Activated naive CD4-positive, alpha-beta T cell treated with anti-CD3 and anti-CD28 coated beads for 36 hours (primary cell): ENCODE measurements around the gene CENPL. TPM values are rescaled to one million over a fixed set of nuclear protein-coding genes. Genes with fewer than 3 reads are reported as not detected.
"Not testable (repeated sequence)": the region's sequence is repeated elsewhere in the genome, so short reads cannot be mapped to it uniquely, and the experiment has no call there.

Experiments
- CTCF ChIA-PET: fragments of 350-600 bp; sonication (Branson Sonifier 250); formaldehyde crosslinking; loops from one replicate; lab custom pipeline; 2021; ENCODE audit warnings: antibody characterized with exemption; lab: Charles Lee
- DNase-seq: peaks from one replicate; pipeline ENCODE4 v3.0.0-alpha.2; 2020
- H3K27ac Mint-ChIP-seq: one replicate; pipeline ENCODE4 v1.8.0; 2021; ENCODE audit warnings: mild to moderate bottlenecking, mixed read lengths
- H3K27me3 Mint-ChIP-seq: one replicate; pipeline ENCODE4 v1.8.0; 2021; ENCODE audit warnings: low read depth, mixed read lengths
- H3K36me3 Mint-ChIP-seq: one replicate; pipeline ENCODE4 v1.8.0; 2021; ENCODE audit warnings: low read depth, mixed read lengths
- H3K4me1 Mint-ChIP-seq: one replicate; pipeline ENCODE4 v1.8.0; 2021; ENCODE audit warnings: low read depth, mixed read lengths
- H3K4me3 Mint-ChIP-seq: one replicate; pipeline ENCODE4 v1.8.0; 2021; ENCODE audit warnings: mild to moderate bottlenecking, moderate library complexity, mixed read lengths
- H3K9me3 Mint-ChIP-seq: one replicate; pipeline ENCODE4 v1.8.0; 2021; ENCODE audit warnings: mixed read lengths
- intact Hi-C: fragments of 100-400 bp; cut with micrococcal nuclease; formaldehyde crosslinking; loops from one replicate; pipeline ENCODE4 v1.15.1; 2023
- total RNA-seq, 2 experiments: library from RNA; stranded (reverse); gene quantifications; one replicate each; pipeline ENCODE4 v1.2.3, GENCODE V29; 2021

CENPL gene
- total RNA-seq, 2 experiments from 2014 or later, result 31.1 to 31.9 TPM

DNA sequence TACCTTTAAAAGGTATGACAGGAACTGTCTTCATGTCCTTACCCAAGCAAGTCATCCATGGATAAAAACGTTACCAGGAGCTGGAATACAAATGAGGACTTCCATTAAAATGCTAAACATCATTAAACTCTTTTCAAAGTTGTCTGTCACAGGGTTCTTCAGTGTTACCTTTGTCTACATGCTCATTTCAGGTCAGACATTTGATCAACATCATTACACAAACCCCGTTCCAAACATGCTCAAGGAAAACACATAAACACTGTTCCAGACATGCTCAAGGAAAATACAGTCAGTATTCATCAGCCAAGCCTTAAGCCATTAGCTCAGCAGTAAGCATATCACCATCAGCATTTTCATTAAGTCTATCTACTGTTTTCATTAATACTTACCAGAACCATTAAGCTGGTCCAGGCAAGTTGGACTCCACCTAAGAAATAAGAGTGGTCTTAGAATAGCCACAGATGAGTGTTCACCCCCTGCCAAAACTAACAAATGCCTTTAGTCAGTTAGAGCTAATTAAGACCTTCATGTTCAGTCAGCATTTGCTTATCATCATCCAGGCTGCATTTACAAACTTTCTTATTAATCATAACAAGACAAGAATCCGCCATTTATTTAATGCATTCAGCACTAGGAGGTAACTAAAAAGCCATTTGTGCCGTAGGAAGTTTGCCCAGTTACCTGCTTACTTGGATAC is 40.9 kb upstream of the CENPL start:
- Mint-ChIP-seq H3K9me3 (no peaks in the 10 kb centered on the region), H3K36me3 (peaks cover 48% of the 10 kb centered on the region), H3K4me3 (peak overlapping the region; percentile 94), H3K27me3 (no peaks in the 10 kb centered on the region), H3K27ac (peak overlapping the region; percentile 98), H3K4me1 (peaks cover 38% of the 10 kb centered on the region)
- intact Hi-C loops, result loop anchor here (5.0 kb wide), 2 partner anchors 207 to 993 kb away; no protein-coding TSS in a partner anchor
- CTCF ChIA-PET, result no interaction called here
- DNase-seq, result no peak

DNA sequence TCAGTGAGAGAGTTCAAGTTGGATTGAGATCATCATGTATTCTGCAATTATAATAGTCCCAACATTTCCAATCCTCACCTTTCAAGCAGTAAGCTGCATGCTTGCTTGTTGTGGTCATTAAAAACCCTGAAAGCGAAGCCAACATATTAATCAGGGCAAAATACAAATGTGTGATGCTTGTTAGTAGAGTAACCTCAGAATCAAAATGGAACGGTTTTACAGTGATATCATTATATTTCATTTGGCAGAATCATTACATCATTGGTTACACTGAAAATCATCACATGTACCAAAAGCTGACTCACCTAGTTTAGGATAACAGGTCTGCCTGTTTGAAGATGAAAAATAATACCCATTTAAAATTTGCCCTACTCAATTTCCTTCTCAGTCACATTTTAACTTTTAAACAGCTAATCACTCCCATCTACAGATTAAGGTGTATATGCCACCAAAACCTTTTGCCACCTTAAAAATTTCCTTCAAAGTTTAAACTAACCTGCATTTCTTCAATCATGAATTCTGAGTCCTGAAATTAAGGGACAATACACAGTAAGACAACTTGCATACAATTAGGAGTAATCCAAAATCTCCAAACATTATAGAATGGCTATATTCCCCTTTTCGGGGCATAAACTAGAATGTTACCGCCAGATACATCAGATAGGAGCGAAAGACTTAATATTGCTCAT is 39.6 kb upstream of the CENPL start:
- H3K36me3 Mint-ChIP-seq, result peaks cover 52% of the 10 kb centered on the region
- DNase-seq, result no peak
- CTCF ChIA-PET, result interaction anchor here (1.1 to 1.2 kb wide), 2 partner anchors 40 to 435 kb away, joined by 3 to 4 read pairs; no protein-coding TSS in a partner anchor

DNA sequence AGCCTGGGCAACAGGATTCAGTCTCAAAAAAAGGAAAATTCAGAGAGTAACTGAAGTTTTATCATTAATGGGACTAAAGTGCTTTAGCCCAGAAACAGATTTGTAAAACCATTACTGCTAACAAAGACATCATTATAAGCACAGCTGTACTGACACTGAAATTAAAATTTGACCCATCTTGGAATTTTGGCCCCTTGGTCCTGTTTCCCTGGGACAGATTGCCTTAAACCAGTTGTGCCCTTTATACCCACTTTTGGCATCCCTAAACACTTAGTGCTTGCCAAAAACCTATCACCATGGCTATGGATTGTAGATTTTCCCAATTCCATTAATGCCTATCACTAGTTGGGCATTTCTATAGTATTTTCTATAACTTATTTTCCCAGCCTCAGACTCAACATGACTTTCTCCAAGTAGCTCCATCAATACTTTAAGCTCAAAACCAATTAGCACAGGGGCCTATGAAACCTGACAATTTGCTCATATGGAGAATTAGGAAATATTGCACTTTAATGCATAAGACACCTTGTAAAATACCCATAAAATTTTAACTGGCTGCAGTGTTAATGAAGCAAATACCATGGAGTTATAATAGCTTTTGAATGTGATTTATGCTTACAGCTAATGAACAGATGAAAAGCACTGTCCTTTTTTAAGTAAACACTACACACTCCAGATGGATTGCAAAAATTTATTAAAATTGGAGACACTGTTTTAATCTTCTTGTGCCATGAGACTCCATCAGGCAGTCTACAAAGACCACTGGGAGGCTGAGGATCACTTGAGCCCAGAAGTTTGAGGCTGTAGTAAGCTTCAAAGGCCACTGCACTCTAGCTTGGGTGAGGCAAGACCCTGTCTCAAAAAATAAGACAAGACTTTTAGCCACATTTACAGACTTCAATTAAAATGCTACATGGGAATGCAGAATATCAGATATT is 38.8 kb upstream of the CENPL start:
- intact Hi-C loops, result no loop called here

More for the DNA sequence above, 39.6 kb upstream of the CENPL start:
- no peaks in the 10 kb centered on the region for H3K27me3 Mint-ChIP-seq
- H3K27ac Mint-ChIP-seq, result peak overlapping the region; percentile 98
- H3K4me1 Mint-ChIP-seq, result peaks cover 28% of the 10 kb centered on the region
- H3K4me3 Mint-ChIP-seq, result peak overlapping the region; percentile 94
- intact Hi-C loops, result no loop called here
- no peaks in the 10 kb centered on the region for H3K9me3 Mint-ChIP-seq

DNA sequence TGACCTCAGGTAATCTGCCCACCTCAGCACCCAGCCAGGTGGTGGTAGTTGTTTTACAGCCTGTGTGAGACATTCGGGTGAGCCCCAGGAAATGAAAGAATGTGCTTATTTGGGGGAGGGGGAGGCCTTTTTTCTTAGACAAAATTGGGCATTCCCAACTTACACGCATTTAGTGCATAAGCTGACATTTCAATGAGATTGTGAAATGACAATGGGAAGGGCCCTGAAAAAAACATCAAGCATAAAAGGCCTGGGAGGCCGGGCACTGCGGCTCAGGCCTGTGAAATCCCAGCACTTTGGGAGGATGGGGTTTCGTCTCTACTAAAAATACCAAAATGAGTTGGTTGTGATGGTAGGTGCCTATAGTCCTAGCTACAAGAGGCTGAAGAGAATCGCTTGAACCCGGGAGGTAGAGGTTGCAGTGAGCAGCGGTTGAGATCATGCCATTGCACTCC is 38.1 kb upstream of the CENPL start:
- Mint-ChIP-seq H3K27ac (peak overlapping the region; percentile 98), H3K9me3 (no peaks in the 10 kb centered on the region), H3K36me3 (peaks cover 51% of the 10 kb centered on the region), H3K4me1 (peaks cover 22% of the 10 kb centered on the region), H3K4me3 (no peak overlapping the region), H3K27me3 (no peaks in the 10 kb centered on the region)
- no peak for DNase-seq
- CTCF ChIA-PET, result no interaction called here
- intact Hi-C loops, result no loop called here

More for the DNA sequence above, 38.8 kb upstream of the CENPL start:
- H3K4me1 Mint-ChIP-seq, result peaks cover 22% of the 10 kb centered on the region
- DNase-seq, result no peak
- peaks cover 52% of the 10 kb centered on the region for H3K36me3 Mint-ChIP-seq
- no peaks in the 10 kb centered on the region for H3K9me3 Mint-ChIP-seq
- H3K4me3 Mint-ChIP-seq, result peak overlapping the region; percentile 94
- H3K27ac Mint-ChIP-seq, result peak overlapping the region; percentile 98
- no peaks in the 10 kb centered on the region for H3K27me3 Mint-ChIP-seq
- CTCF ChIA-PET, result interaction anchor here (1.1 to 1.2 kb wide), 2 partner anchors 40 to 434 kb away, joined by 3 to 4 read pairs; no protein-coding TSS in a partner anchor

DNA sequence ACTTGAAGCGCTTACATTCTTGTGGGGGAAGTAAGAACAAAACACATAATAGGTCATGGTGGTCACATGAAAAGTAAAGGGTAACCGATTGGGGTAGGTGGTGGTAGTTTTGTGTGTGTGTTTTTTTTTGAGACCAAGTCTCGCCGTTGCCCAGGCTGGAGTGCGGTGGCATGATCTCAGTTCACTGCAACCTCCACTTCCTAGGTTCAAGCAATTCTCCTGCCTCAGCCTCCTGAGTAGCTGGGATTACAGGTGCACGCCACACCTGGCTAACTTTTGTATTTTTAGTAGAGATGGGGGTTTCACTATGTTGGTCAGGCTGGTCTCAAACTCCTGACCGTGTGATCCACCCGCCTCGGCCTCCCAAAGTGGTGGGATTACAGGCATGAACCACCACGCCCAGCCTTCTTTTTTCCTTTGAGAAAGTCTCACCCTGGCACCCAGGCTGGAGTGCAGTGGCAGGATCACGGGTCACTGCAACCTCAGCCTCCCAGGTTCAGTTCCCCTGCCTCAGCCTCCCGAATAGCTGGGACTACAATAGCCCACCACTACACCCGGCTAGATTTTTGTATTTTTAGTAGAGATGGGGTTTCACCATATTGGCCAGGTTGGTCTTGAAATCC is 37.6 kb upstream of the CENPL start:
- not testable (repeated sequence) for H3K4me3 Mint-ChIP-seq

DNA sequence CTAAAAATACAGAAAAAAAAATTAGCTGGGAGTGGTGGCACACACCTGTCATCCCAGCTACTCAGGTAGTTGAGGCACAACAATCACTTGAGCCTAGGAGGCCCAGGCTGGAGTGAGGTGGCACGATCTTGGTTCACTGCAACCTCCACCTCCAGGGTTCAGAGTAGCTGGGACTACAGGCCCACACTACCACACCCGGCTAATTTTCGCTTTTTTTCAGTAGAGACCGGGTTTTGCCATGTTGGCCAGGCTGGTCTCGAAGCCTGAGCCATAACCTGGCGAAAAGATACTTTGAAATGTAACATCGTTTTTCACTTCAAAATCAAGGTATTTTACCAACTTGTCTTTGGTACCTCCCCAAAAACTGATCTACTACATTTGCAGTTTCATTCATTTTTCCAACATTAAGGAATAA is 37.1 kb upstream of the CENPL start:
- Mint-ChIP-seq H3K36me3 (peaks cover 44% of the 10 kb centered on the region), H3K27me3 (no peaks in the 10 kb centered on the region), H3K4me3 (no peak overlapping the region), H3K4me1 (peaks cover 22% of the 10 kb centered on the region), H3K9me3 (no peaks in the 10 kb centered on the region), H3K27ac (peak overlapping the region; percentile 98)
- intact Hi-C loops, result no loop called here
- DNase-seq, result no peak
- CTCF ChIA-PET, result no interaction called here

More for the DNA sequence above, 37.6 kb upstream of the CENPL start:
- CTCF ChIA-PET, H3K27me3 Mint-ChIP-seq, DNase-seq, H3K9me3 Mint-ChIP-seq, intact Hi-C loops: not testable (repeated sequence)
- H3K27ac Mint-ChIP-seq, result peak overlapping the region; percentile 98
- H3K36me3 Mint-ChIP-seq, result peaks cover 49% of the 10 kb centered on the region
- H3K4me1 Mint-ChIP-seq, result peaks cover 22% of the 10 kb centered on the region

DNA sequence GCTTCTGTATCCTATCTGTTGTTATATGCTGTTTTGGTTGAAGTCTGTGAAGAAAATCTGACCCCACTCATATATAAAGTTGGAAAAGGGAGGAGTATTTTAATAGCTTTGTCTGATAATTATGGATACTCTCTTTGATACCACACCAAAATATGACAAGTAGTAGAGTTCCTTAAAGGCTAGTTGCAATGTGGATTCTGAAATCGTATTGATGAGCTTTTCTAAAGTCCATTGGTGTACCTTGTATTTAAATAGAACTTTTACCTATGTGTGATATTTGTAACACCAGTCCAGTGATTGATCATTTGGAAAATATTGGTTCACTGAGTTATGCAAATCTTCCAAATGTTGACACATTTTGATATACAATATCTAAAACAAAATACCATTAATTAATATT is 35.4 kb upstream of the CENPL start:
- peaks cover 37% of the 10 kb centered on the region for H3K36me3 Mint-ChIP-seq
- no peak for DNase-seq
- H3K27ac Mint-ChIP-seq, result peak overlapping the region; percentile 46
- H3K9me3 Mint-ChIP-seq, result no peaks in the 10 kb centered on the region
- CTCF ChIA-PET, result interaction anchor here (0.7 kb wide), 1 partner anchor 218 kb away, joined by 3 read pairs; no protein-coding TSS in a partner anchor
- H3K27me3 Mint-ChIP-seq, result no peaks in the 10 kb centered on the region
- H3K4me3 Mint-ChIP-seq, result no peak overlapping the region
- intact Hi-C loops, result no loop called here
- H3K4me1 Mint-ChIP-seq, result peaks cover 14% of the 10 kb centered on the region

DNA sequence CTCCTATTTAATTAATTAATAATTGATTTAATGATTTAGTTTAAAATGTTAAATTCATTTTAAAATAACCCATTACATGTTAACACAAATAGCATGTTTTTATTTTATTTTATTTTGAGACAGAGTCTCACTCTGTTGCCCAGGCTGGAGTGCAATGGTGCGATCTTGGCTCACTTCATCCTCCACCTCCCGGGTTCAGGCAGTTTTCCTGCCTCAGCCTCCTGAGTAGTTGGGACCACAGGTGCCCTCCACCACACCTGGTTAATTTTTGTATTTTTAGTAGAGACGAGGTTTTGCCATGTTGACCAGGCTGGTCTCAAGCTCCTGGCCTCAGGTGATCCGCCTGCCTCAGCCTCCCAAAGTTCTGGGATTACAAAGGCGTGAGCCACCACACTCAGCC is 34.9 kb upstream of the CENPL start:
- H3K4me1 Mint-ChIP-seq, result peaks cover 12% of the 10 kb centered on the region
- DNase-seq, intact Hi-C loops, H3K27ac Mint-ChIP-seq, H3K27me3 Mint-ChIP-seq, H3K4me3 Mint-ChIP-seq, H3K9me3 Mint-ChIP-seq: not testable (repeated sequence)
- CTCF ChIA-PET, result interaction anchor here (0.7 kb wide), 1 partner anchor 219 kb away, joined by 3 read pairs; no protein-coding TSS in a partner anchor
- H3K36me3 Mint-ChIP-seq, result peaks cover 35% of the 10 kb centered on the region

DNA sequence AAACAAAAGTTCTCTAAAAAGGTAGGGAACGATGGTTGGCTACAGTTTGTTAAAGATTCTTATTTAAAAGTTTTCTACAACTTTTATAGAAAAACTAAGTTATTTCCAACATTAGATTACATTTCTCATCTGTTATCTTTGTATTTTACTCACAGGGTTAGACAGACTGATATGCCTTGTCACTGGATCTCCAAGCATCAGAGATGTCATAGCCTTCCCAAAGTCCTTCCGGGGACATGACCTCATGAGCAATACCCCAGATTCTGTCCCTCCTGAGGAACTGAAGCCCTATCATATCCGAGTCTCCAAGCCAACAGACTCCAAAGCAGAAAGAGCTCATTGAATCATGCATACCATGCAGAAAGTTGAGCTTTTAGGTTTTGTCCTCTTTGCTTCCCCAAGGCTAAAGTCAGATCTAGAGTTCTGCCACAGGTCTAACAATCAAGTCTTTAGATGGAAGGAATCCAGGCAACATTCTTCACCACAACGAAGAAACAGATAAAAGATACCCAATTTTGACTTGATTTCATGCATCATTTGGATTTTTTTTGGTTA is 32.8 kb upstream of the CENPL start:
- CTCF ChIA-PET, result interaction anchor here (0.6 kb wide), 1 partner anchor 189 kb away, joined by 4 read pairs; no protein-coding TSS in a partner anchor
- no peaks in the 10 kb centered on the region for H3K27me3 Mint-ChIP-seq
- no peak for DNase-seq
- no peaks in the 10 kb centered on the region for H3K4me1 Mint-ChIP-seq
- H3K36me3 Mint-ChIP-seq, result peaks cover 30% of the 10 kb centered on the region
- H3K9me3 Mint-ChIP-seq, result no peaks in the 10 kb centered on the region
- no peak overlapping the region for H3K4me3 Mint-ChIP-seq
- H3K27ac Mint-ChIP-seq, result no peak overlapping the region
- intact Hi-C loops, result no loop called here

DNA sequence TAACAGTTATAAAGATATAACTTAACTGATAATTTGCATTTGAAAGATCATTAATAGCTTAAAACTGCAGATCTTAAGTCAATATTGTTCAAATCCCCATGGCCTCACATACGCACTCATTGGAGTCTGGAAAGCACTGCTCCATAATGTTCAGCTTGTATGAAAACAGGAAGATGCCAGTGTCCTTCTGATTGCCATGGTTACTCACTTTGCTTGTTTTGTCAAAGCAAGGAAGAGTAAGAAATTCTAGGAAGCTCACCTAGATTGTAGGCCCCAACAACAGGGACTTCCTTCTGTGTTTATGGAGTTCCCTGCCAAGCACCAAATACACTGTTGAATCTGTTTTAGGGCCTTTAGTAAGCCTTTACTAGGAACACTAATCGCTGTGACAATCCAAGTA is 32.2 kb upstream of the CENPL start:
- no peaks in the 10 kb centered on the region for H3K4me1 Mint-ChIP-seq
- no peak for DNase-seq
- H3K4me3 Mint-ChIP-seq, result no peak overlapping the region
- H3K27ac Mint-ChIP-seq, result no peak overlapping the region
- intact Hi-C loops, result no loop called here
- no peaks in the 10 kb centered on the region for H3K9me3 Mint-ChIP-seq
- peaks cover 30% of the 10 kb centered on the region for H3K36me3 Mint-ChIP-seq
- no peaks in the 10 kb centered on the region for H3K27me3 Mint-ChIP-seq
- CTCF ChIA-PET, result interaction anchor here (0.6 kb wide), 1 partner anchor 190 kb away, joined by 4 read pairs; no protein-coding TSS in a partner anchor

DNA sequence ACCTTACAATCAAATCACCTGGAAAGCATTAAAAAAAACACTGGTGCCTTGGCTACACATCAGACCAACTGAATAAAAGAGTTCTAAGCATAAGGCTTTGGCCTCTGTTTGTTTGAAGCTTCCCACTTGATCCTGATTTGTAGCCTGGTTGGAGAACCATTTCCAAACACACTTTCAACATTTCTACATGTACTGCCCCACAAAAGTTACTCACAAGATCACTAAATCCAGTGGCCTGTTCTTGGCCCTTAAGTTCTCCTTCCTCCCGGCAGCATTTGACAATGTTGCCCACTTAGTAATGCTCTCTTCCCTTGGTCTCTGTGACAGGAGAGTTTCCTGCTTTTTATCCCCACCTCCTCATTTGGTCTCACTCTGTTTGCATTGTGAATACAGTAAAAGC is 31.3 kb upstream of the CENPL start:
- peaks cover 33% of the 10 kb centered on the region for H3K36me3 Mint-ChIP-seq
- intact Hi-C loops, result no loop called here
- CTCF ChIA-PET, result interaction anchor here (0.6 kb wide), 1 partner anchor 355 kb away, joined by 3 read pairs; no protein-coding TSS in a partner anchor
- DNase-seq, result no peak
- H3K27me3 Mint-ChIP-seq, result no peaks in the 10 kb centered on the region
- no peaks in the 10 kb centered on the region for H3K4me1 Mint-ChIP-seq
- H3K4me3 Mint-ChIP-seq, result no peak overlapping the region
- no peaks in the 10 kb centered on the region for H3K9me3 Mint-ChIP-seq
- H3K27ac Mint-ChIP-seq, result no peak overlapping the region
